GM21367 (cell line): ENCODE measurements around the gene CCDC188.

Source experiments
- ATAC-seq: cut with Tn5 transposase; IDR thresholded peaks from one replicate; pipeline ENCODE4 v1.9.1; 2021; ENCODE audit not compliant: unreplicated experiment

CCDC188 gene

DNA sequence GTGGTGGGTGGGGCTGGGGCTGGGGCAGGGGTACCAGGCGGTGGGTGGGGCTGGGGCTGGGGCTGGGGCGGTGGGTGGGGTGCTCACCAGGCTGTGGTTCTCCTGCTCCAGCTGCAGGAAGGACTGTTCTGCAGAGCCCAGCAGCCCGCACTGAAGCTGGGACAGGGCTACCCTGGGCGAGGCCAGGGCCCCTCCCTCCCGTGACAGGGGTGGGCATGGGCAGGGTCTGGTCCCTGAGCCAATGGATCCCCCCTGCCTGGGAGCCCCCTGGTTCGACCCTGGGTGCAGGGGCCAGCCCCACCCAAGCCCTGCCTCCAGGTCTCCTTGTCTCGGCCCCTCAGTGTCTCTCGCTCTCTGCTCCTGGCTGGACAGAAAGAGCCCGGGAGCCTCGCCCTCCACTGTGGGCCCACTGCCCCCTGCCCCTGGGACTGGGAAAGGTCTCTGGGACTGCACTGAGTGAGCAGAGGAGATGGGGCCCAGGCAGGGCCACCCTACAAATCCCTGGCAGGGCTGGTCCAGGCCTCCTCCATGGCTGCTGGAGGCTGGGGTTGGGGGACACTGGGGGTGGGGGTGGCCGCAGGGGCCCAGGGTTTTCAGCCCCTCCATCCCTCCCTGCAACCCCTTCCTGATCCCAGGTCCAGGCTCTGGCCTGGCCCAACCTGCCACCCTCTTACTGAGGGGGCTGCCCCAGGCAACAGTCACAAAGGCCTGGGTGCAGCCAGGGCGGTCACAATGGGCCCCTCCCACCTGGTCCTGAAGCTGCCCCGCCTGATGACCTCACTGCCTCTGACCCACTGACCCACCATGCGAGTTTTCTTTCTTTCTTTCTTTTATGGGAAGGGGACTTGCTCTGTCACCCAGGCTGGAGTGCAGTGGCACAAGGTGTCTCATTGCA lies at the start of gene CCDC188:
Gene CCDC188 (minus strand): TSS at position 675 of the 895 bp plus-strand sequence. CDS start 69 bp downstream, at position 606.
- ATAC-seq: no peak

- no peak for ATAC-seq
Observed at GRCh38 chr22:20199906-20200305, 49.1 kb upstream of the CCDC188 start.

GRCh38 chr22:20199413-20199842 lies 48.6 kb upstream of the CCDC188 start:
- no peak for ATAC-seq

DNA sequence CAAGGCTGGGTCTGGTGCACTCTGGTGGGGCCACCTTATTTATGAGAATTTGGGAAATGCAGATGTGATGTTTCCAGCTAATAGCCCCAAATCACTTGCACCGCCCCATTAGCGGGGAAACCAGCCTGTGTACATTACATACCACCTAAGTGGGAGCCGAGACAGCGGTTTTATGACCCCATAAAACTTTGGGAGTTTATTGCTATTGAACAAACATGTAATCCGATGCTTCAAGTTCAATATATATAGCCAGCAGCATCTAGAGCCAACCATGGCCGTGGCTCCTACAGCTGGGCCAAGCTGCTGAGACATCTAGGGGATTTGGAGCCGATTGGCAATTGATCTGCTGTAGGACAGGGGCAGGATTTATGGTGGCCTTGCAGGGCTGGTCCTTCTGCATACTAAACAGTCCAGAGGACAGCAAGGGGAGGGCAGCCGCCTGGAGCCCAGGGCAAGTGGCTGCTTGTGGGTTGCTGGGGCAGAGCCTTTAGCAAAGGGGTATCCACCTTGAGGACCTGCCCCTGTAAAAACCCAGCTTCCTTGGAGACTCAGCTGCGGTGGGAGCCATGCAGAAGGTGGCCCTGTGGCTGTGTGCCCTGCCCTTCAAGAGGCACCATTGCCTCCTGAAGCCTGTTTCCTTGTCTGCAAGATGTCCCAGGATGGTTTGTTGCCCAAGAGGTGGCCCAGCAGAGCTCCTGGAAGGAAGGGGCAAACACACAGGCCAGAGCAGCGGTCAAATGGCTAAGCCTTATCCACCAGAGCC lies 47.9 kb upstream of the CCDC188 start:
- no peak for ATAC-seq

DNA sequence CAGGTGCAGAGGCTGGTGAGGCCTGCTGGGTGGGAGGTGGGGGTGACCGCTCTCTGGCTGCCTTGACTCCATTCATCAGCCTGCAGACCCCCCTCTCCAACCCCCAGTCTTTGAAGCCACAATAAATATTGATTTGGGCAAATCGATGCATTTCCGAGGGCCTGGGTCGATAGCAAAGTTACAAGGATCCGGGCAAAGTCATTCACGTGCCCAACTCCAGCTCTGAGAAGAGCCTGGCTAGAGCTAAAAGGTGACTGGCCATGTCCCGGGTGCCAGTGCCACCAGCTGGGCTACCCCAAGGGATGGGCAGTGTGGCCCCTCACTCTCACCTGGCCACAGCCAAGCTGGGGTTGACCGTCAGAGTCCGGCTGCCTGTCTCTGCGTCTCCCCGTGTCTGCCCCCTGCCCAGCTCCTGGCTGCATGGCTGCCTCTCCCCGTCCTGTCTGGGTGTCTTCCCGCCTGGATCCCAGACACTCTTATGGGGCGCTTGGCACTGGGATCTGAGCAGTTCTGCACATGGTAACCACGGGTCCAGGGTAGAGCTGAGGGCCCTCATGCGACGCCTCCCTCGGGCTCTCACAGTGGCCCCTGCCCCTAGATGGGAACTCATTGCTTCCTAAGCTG lies 46.7 kb upstream of the CCDC188 start:
- no peak for ATAC-seq

DNA sequence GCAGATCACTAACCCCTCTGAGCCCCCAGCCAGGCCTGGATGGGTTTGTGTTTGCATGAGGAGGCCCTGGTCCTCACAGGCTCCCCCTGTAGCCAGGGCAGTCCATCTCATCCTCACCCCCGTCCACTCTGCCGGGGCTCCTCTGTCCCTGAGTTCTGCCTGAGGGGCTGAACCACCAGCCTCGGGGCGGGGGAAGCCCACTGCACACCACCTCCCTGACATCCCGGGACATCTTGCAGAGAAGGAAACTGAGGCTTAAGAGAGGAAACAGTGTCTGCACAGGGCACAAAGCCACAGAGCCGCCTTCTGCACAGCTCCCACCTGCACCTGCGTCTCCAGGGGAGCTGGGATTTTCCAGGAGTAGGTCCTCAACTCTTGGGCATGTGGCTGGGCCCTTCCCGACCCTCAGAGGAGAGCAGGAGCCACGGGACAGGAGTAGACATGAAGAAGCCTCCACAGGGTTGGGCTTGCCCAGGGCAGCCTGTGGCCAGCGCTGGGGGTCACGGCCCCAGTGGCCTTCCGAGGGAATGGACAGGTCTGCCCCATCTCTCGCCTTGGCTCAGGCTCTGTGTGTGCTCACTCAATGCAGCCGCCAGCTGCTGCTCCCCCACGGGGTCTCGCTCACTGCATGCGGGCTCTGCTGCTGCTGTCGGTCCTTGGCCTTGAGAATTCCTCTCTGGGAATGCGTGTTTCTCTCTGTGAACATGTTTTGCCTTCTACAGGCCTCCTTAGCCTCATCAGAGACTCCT lies 45.4 kb upstream of the CCDC188 start:
- no peak for ATAC-seq

DNA sequence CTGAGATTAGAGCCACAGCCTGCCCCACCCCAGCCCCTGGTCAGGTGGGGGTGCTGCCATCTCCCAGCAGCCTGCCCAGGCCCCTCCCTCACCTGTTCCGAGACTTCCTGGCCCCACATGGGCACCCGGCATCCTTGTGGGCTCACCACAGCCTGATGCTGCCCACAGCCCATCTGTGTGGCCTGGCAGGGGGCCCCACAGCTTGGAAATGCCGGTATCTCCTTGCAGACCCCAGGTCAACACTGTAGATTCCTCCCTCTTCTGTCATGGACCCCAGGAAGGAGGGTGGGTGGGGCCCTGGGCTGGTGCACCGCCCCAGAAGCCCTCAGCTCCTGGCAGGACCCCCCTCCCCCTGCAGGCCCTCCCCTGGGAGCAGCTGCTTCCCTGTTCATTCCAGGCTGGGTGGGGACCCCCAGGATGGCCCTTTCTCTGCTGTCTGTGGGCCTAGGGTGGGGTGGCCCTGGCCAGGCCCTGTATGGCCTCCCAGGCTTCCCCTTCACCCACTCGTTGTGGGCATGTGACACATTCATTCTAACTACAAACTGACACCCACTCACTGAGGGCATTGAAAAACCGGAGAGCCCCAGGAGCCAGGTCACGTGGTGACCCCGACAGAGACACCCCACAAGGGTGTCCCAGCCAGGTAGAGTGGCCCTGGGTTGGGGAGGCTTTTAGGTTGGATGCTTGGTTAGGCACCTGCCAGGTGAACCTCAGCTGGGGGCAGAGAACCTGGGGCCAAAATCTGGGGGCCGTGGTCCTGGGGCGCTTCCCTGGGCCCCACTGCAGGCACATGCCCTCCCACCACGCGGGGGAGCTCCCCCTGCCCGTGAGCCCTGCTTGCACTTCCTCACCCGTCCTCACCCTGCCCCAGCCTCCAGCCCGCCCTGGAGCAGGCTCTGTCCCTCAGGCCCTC lies 44.1 kb upstream of the CCDC188 start:
- ATAC-seq: no peak

DNA sequence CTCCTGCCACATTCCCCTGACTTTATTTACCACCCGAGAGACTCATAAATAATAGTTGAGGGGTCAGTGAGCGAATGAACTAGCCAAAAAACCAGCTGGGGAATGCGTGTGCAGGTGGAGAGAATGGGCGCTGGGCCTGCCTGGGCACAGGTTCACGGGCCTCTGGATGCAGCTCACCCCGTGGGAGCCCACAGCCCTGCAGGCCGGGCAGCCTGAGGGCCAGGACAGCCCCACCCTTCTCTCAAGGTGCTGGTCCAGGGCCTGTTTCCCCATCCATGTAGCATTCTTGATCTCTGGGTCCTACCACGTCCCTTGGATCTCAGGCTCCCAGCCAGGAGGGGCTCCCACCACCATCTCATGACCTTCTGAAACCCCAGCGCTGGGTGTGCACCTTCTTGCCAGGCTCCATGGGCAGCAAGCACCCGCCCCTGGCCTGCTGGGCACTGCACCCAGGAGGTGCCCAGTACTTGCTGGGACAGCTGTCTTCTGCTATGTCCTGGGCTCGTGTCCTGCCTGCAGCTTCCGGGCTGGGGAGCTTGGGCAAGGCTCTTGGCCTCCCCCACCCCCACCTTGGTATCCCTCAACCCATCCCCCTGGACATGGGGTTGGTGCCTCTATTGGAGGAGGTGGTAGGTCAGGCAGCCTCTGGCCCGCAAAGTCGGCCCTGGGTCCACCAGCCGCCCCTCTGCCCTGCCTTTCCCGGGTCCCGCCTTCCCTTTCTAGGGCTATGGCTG lies 43.1 kb upstream of the CCDC188 start:
- ATAC-seq: no peak

DNA sequence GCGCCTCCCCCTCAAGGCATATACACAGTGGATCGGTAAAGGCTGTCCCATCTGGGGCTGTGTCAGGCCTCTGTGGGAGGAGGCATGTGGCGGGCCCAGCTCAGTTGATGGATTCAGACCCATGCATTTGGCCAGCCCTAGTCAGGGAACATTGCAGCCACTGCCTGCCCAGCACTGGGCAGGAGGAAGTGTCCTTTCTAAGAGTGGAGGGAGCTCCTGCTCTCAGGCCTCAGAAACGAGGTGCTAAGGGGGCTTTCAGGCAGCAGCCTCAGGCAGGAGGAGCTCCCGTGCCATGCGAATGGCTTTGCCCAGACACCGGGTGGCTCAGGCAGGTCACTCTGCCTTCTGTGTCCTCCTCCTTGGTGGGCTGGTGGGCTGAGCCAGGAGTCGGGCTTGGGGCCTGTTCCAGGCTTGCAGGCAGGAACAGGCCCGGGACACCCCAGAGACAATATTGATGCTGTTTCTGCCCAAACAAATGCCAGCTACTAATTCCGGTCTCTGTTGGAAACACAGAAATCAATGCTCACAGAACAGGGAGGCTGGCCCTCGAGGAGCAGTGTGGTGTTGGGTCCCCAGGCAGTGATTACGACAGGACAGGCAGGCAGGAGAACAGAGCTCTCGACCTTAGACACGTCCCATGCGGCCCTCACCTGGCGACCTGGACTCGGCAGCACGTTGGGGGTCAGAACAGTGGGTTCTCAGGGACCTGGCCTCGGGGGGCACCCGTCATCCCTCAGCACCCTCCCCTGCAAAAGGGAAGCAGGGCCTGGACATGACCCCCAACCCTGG lies 42.3 kb upstream of the CCDC188 start:
- ATAC-seq: no peak

- no peak for ATAC-seq
Observed at GRCh38 chr22:20192293-20192971, 41.6 kb upstream of the CCDC188 start.

DNA sequence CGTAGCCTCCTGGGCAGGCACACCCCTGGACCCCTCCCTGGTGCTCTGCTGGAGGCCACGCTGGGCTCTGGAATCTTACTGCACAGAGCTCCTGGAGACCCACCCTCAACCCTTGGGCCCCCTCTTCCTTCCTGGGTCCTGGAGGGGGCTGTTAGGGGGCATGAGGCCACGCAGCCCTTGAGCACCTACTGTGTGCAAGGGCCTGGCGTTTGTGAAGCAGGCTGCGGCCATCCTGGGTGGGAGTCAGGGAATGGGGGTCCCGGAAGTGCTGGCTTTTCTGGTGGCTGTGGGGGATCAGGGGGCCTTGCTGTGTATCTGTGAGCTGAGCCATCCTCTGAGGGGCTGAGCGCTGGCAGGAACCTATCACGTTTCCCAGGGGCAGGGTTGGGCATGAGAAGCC lies 40.9 kb upstream of the CCDC188 start:
- no peak for ATAC-seq

DNA sequence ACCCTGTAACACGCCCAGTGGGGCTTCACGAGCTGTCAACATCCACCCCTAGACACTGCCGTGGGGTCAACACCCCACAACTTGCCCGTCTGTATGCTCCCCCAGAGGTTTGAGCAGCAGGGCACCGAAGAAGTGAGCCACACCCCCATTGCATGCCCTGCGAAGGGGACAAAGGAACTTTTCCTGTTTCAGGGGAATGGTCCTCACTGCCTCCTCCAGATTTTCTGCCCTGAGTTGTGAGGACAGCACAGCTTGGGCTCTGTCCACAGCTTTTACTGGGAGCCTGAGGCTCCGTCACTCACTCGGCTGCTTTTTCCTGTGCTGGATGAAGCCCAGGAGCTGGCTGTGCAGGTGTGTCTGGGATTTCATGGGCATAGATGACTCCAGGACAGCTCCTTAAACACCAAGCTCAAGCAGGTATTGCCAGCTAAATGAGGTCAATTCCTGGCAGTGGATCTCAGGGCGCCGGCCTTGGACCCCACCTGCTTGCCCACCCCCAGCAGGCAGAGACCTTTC lies 40.2 kb upstream of the CCDC188 start:
- ATAC-seq: no peak

GRCh38 chr22:20188567-20188877 lies 37.7 kb upstream of the CCDC188 start:
- no peak for ATAC-seq

DNA sequence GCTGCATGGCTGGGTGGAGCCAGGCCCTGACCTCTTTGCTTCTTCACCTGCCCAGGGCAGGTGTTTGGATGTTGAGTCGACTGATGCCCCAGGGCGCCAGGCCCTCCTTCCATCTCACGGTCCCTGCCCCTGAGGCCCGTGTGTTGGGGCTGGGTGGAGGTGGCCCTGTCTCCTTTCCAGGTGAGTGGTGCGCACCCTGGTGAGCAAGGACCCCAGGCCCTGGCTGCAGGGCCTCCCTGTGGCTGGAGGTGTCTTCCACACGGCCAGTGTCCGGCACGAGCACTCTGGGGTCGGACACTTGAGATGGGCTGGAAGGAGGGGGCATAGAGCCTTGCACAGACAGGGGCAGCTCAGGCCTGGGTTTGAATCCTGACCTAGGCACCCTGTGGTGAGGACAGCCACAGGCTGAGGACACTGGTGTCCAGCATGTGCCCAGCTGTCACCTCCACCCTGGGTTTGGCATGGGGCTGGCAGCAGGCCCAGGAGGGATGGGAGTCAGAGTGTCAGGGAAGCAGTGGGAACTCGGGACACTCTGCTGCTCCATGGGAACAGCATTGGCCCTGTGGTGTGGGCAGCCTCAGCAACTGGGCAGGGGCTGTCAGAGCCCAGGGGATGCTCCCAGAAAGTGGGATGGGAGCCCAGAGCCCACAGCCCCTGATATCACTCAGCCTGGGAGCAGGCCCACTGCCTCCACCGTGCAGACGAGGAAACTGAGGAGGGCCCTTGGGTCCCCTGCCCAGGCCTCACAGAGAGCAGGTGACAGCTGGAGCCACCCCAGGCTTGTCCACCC lies 37.1 kb upstream of the CCDC188 start:
- ATAC-seq: no peak

GRCh38 chr22:20186871-20187546 lies 36.2 kb upstream of the CCDC188 start:
- ATAC-seq: no peak

GRCh38 chr22:20186183-20186870 lies 35.5 kb upstream of the CCDC188 start:
- no peak for ATAC-seq
